Body of pancreas (tissue), 4 donors: ENCODE results near the gene KIF6. TPM values are rescaled to one million over a fixed set of nuclear protein-coding genes. Genes with fewer than 3 reads are reported as not detected.

Source experiments
- ATAC-seq: fragments of 150-250 bp; one replicate; pipeline ENCODE4 v1.9.1; 2016
- DNase-seq, 4 donors: peaks; one replicate each; pipeline ENCODE4 v3.0.0-alpha.2; 2019
- H3K27ac ChIP-seq, 4 donors: fragments of 200-600 bp; sonication (generic); 1 replicate in 3 of 4; 2 replicates in 1 of 4; pipeline versions ENCODE4 v1.5.1 to v1.6.1; 2016 to 2019; ENCODE audit warnings: mild to moderate bottlenecking in 1 of 4, mixed read lengths in 1 of 4, moderate library complexity in 1 of 4
- H3K27me3 ChIP-seq, 2 donors: fragments of 200-600 bp; sonication (generic); one replicate each; pipeline ENCODE4 v1.6.0; 2016; ENCODE audit warnings: mild to moderate bottlenecking in 1 of 2
- H3K36me3 ChIP-seq, 2 donors: fragments of 200-600 bp; sonication (generic); replicated peaks in 1 of 2; 2 replicates each; pipeline ENCODE4 v1.5.1; 2016; ENCODE audit warnings: low read depth in 2 of 2; ENCODE audit not compliant: insufficient read depth in 1 of 2
- H3K4me1 ChIP-seq: fragments of 200-600 bp; sonication (generic); one replicate; pipeline ENCODE4 v1.6.0; 2016
- H3K4me3 ChIP-seq, 2 donors: fragments of 200-600 bp; sonication (generic); 1 replicate in 1 of 2; 2 replicates in 1 of 2; pipeline ENCODE4 v1.5.1; 2016 to 2019
- H3K9me3 ChIP-seq, 3 donors: fragments of 200-600 bp; sonication (generic); 1 replicate in 2 of 3; 2 replicates in 1 of 3; pipeline ENCODE4 v1.5.1; 2016
- CTCF ChIP-seq, 7 experiments: fragments of 450-650 bp in 4 of 7; fragments of 200-600 bp in 3 of 7; sonication (generic) in 3 of 7; IDR thresholded peaks; one replicate each; pipeline ENCODE4 v1.5.1; 2016 to 2019; ENCODE audit warnings: antibody characterized with exemption in 7 of 7
- POLR2A ChIP-seq, 3 donors: fragments of 450-650 bp; IDR thresholded peaks; one replicate each; pipeline ENCODE4 v1.6.1; 2016; ENCODE audit warnings: antibody characterized with exemption in 3 of 3, mild to moderate bottlenecking in 2 of 3
- WGBS, 2 donors: methylation state at CpG; one replicate each; pipeline ENCODE4 v1.1.5; 2017; 5-methylcytosine and 5-hydroxymethylcytosine counted together
- intact Hi-C: fragments of 100-400 bp; cut with DNase I; formaldehyde crosslinking; loops from one replicate; pipeline ENCODE4 v1.15.1; 2023
- total RNA-seq, 2 donors: library from RNA; depleted of rRNA; stranded (reverse); fragments of >200 nt; gene quantifications; one replicate each; pipeline ENCODE4 v1.1.0, GENCODE V29; 2016

Gene KIF6
- total RNA-seq, 2 donors from 2014 or later: not detected

DNA sequence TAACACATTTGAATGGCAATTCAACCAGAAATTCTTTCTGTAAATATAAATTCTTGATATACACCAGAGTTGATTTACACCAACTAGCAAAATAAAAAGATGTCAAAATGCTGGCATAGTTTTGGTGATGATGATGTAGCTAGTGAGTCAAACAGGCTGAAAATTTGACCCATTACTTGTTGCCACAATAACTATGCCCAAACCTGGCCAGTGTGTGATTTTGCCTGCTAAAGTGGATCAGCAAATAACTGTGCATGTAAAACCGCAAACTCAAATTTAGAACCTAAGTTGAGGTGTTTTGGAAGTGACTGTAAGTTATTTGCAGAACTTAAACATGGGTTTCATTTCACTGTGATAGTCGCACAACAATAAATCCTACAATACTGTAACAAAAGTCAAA, 125.9 kb downstream of the KIF6 start:
- no peak overlapping the region for H3K27ac ChIP-seq
- TF ChIP-seq CTCF (IDR thresholded peaks at IDR 0.05) (no peak), POLR2A (IDR thresholded peaks at IDR 0.05) (no peak)
- DNase-seq (no peak), ATAC-seq (no peak)
- no peaks in the 10 kb centered on the region for H3K36me3 ChIP-seq
- H3K27me3 ChIP-seq: no peaks in the 10 kb centered on the region
- no peaks in the 10 kb centered on the region for H3K4me1 ChIP-seq
- WGBS, 2 donors: 91 to 100% methylated on average over 2 of the region's 2 CpGs
- H3K4me3 ChIP-seq: no peak overlapping the region
- intact Hi-C loops: no loop called here
- H3K9me3 ChIP-seq: no peaks in the 10 kb centered on the region

- WGBS, 2 donors: 80 to 83% methylated on average over 2 of the region's 2 CpGs
- Histone ChIP-seq H3K4me3 (no peak overlapping the region), H3K27ac (no peak overlapping the region), H3K27me3 (no peaks in the 10 kb centered on the region), H3K9me3 (no peaks in the 10 kb centered on the region), H3K36me3 (no peaks in the 10 kb centered on the region), H3K4me1 (no peaks in the 10 kb centered on the region)
- DNase-seq (no peak), ATAC-seq (no peak)
- intact Hi-C loops: no loop called here
- TF ChIP-seq POLR2A (IDR thresholded peaks at IDR 0.05) (no peak), CTCF (IDR thresholded peaks at IDR 0.05) (no peak)
Observed at GRCh38 chr6:39594285-39594684, 130.9 kb downstream of the KIF6 start.

- H3K4me3 ChIP-seq: no peak overlapping the region
- no peaks in the 10 kb centered on the region for H3K9me3 ChIP-seq
- no peaks in the 10 kb centered on the region for H3K4me1 ChIP-seq
- intact Hi-C loops: no loop called here
- ATAC-seq: no peak
- no peak for TF ChIP-seq POLR2A (IDR thresholded peaks at IDR 0.05)
- no peak for TF ChIP-seq CTCF (IDR thresholded peaks at IDR 0.05)
- no peaks in the 10 kb centered on the region for H3K27me3 ChIP-seq
- no peak for DNase-seq
- H3K27ac ChIP-seq: no peak overlapping the region
- H3K36me3 ChIP-seq: no peaks in the 10 kb centered on the region
- 98% methylated on average over 2 of the region's 2 CpGs for WGBS, 2 donors
Observed at GRCh38 chr6:39593646-39594045, 131.6 kb downstream of the KIF6 start.

GRCh38 chr6:39590871-39591393, 134.3 kb downstream of the KIF6 start:
- Histone ChIP-seq H3K36me3 (no peaks in the 10 kb centered on the region), H3K27ac (no peak overlapping the region), H3K4me3 (no peak overlapping the region), H3K4me1 (no peaks in the 10 kb centered on the region), H3K9me3 (no peaks in the 10 kb centered on the region), H3K27me3 (no peaks in the 10 kb centered on the region)
- no peak for TF ChIP-seq CTCF (IDR thresholded peaks at IDR 0.05)
- TF ChIP-seq POLR2A (IDR thresholded peaks at IDR 0.05): no peak
- intact Hi-C loops: no loop called here
- DNase-seq (no peak), ATAC-seq (no peak)
- 82 to 85% methylated on average over 5 of the region's 5 CpGs for WGBS, 2 donors

GRCh38 chr6:39587080-39587479, 138.1 kb downstream of the KIF6 start:
- no peak for ATAC-seq
- no peak for TF ChIP-seq CTCF (IDR thresholded peaks at IDR 0.05)
- no peak for TF ChIP-seq POLR2A (IDR thresholded peaks at IDR 0.05)
- Histone ChIP-seq H3K4me3 (no peak overlapping the region), H3K4me1 (no peaks in the 10 kb centered on the region), H3K9me3 (no peaks in the 10 kb centered on the region), H3K27ac (no peak overlapping the region), H3K27me3 (no peaks in the 10 kb centered on the region), H3K36me3 (no peaks in the 10 kb centered on the region)
- no peak for DNase-seq
- 79 to 80% methylated on average over 4 of the region's 4 CpGs for WGBS, 2 donors
- intact Hi-C loops: no loop called here
